ENCODE results near the gene PPFIA3. TPM values are rescaled to one million over a fixed set of nuclear protein-coding genes. Genes with fewer than 3 reads are reported as not detected.
A peak's percentile ranks its signal among the peaks of the same experiment; 100 is the strongest.

Gene PPFIA3
- total and polyA plus RNA-seq, 2 of the 4 experiments (the other 2 are of a cell fraction): 0.90 to 2.4 TPM

DNA sequence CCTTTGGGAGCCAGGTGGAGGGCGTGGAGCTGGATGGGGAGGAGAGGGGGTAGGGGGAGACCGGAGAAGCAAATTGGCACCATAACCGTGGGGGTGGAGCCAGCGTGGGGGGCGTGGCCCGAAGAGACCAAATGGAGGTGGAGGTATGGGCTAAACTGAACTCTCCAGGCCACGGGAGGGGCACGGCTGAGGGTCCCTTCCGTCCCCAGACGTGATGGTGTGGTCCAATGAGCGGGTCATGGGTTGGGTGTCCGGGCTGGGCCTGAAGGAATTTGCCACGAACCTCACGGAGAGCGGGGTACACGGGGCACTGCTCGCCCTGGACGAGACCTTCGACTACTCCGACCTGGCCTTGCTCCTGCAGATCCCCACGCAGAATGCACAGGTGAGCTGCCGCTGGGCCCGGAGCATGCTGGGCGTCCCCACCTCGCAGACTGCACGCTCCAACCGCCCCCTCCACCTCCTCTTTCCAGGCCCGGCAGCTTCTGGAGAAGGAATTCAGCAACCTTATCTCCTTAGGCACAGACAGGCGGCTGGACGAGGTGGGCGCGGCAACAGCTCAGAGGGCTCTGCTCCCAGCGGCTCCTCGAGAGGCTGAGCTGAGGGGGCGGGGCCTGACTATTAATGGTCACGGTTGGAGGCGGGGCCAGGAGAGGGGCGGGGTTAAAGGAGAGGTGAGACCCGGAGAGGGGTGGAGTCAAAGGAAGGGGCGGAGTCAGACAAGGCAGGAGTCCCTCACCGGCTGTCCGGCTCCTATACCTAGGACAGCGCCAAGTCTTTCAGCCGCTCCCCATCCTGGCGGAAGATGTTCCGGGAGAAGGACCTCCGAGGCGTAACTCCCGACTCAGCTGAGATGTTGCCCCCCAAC, 29.7 kb downstream of the PPFIA3 start:
- no TSS peak for BruUV-seq (replicated peaks)
- dilution Hi-C loops (cut with HindIII; ENCODE audit: low sequenced_read_pairs, unreplicated experiment): no loop called here
- TF ChIP-seq SMC3 (IDR thresholded peaks at IDR 0.05; ENCODE audit: low read depth, low read length) (no peak), MAFK (IDR thresholded peaks at IDR 0.05; ENCODE audit: low read depth, low read length) (no peak), CTCF (conservative IDR thresholded peaks at IDR 0.05; ENCODE audit: low read depth, low read length) (no peak), MAZ (IDR thresholded peaks at IDR 0.05; ENCODE audit: borderline replicate concordance, low read depth, low read length) (no peak), FOS (IDR thresholded peaks at IDR 0.05; ENCODE audit: low read depth, low read length) (no peak), BHLHE40 (IDR thresholded peaks at IDR 0.05; ENCODE audit: low read depth, low read length) (no peak), POLR2A (IDR thresholded peaks at IDR 0.05; ENCODE audit: low read depth, low read length) (no peak), RFX5 (IDR thresholded peaks at IDR 0.05; ENCODE audit: low read depth, low read length) (no peak), USF2 (IDR thresholded peaks at IDR 0.05; ENCODE audit: low read depth, low read length) (no peak), CEBPB (IDR thresholded peaks at IDR 0.05; ENCODE audit: low read depth, low read length) (no peak), ELK1 (IDR thresholded peaks at IDR 0.05; ENCODE audit: borderline replicate concordance, low read depth, low read length) (no peak), CHD1 (IDR thresholded peaks at IDR 0.05; ENCODE audit: low read depth, low read length) (no peak), NFE2L2 (IDR thresholded peaks at IDR 0.05; ENCODE audit: low read depth, low read length) (no peak), MXI1 (IDR thresholded peaks at IDR 0.05; ENCODE audit: borderline replicate concordance, low read depth, low read length) (no peak)

More for the DNA sequence above, 29.7 kb downstream of the PPFIA3 start:
- H3K9me1 ChIP-seq (ENCODE audit: insufficient read depth, low read length): no peaks in the 10 kb centered on the region
- no peak overlapping the region for H3K56ac ChIP-seq (ENCODE audit: extremely low read depth, insufficient read depth, low read length)
- POLR2A ChIA-PET (ENCODE audit: unreplicated experiment): no interaction called here
- H4K5ac ChIP-seq (ENCODE audit: low read depth, low read length): 0 out of 2 replicates have a peak overlapping the region, but pooled peaks have one; percentile 3
- no peak overlapping the region for H3K27ac ChIP-seq (ENCODE audit: insufficient read depth, low read length)
- peak overlapping the region; percentile 98 for H2AFZ ChIP-seq (replicated peaks; ENCODE audit: low read length, poor library complexity)
- no peak overlapping the region; the same call in 1 of the 2 replicates for H3K9ac ChIP-seq (ENCODE audit: low read depth, low read length)
- WGBS, 2 experiments (ENCODE audit: extremely low coverage in 2 of 2, insufficient read length in 1 of 2): 6% methylated on average over 11 of the region's 49 CpGs; no CpG with 5 or more reads in 1 of the 2 experiments
- peak overlapping the region; percentile 79 for H2AK9ac ChIP-seq (replicated peaks; ENCODE audit: low read depth, low read length, poor library complexity)
- CTCF ChIA-PET: interaction anchor here (2.0 kb wide), 1 partner anchor 51 kb away, joined by 6 read pairs; no protein-coding TSS in a partner anchor
- H3K36me3 ChIP-seq (ENCODE audit: control insufficient read depth, insufficient read depth, low read length): no peaks in the 10 kb centered on the region
- no peak overlapping the region for H2BK15ac ChIP-seq (ENCODE audit: low read depth, low read length)
- no peak overlapping the region for H2BK20ac ChIP-seq (ENCODE audit: low read depth, low read length)
- DNase-seq (peak; percentile 86), ATAC-seq (ENCODE audit: low read depth) (peak; percentile 83)
- peak overlapping the region in 1 of 2 experiments; percentile 54; a peak in 1 of 4 replicates for H4K8ac ChIP-seq (ENCODE audit: low read depth in 2 of 2, low read length in 2 of 2)
- intact Hi-C loops (cut with micrococcal nuclease) (loop anchor here (1.0 kb wide), 1 partner anchor 30 kb away; the partner anchor contains the start of genes C19orf73 and PPFIA3), in situ Hi-C loops (cut with MboI; ENCODE audit: low sequenced_read_pairs) (no loop called here)
- 0 out of 4 replicates have a peak, but pooled peaks cover 0 to 7% of the 10 kb centered on the region in 2 experiments for H3K79me1 ChIP-seq (ENCODE audit: low read depth in 1 of 2, low read length in 2 of 2)
- peak overlapping the region; percentile 53 for H3K4me3 ChIP-seq (ENCODE audit: insufficient read depth, low read depth, low read length)
- H4K91ac ChIP-seq (ENCODE audit: insufficient read depth, low read depth, low read length): no peak overlapping the region
- no peak overlapping the region for H2BK5ac ChIP-seq (ENCODE audit: low read depth, low read length, poor library complexity, severe bottlenecking)
- no peak overlapping the region; the same call in 1 of the 2 replicates for H2AK5ac ChIP-seq (ENCODE audit: low read depth, low read length)
- no peak overlapping the region for H3K18ac ChIP-seq (ENCODE audit: low read depth, low read length)
- H3K4me1 ChIP-seq (ENCODE audit: control insufficient read depth, insufficient read depth, low read length): peaks cover 12% of the 10 kb centered on the region
- H3K14ac ChIP-seq (replicated peaks; ENCODE audit: low read depth, low read length): no peak overlapping the region
- peak overlapping the region; percentile 69 for H3K4ac ChIP-seq (ENCODE audit: low read depth, low read length)
- H3K4me2 ChIP-seq (ENCODE audit: low read depth, low read length): peak overlapping the region; percentile 91
- H4K20me1 ChIP-seq (ENCODE audit: insufficient read depth, low read length): no peaks in the 10 kb centered on the region
- no peaks in the 10 kb centered on the region for H3K27me3 ChIP-seq (ENCODE audit: control insufficient read depth, insufficient read depth, low read length)
- H3K9me3 ChIP-seq (ENCODE audit: control insufficient read depth, insufficient read depth, low read length): no peaks in the 10 kb centered on the region
- H3K23ac ChIP-seq (ENCODE audit: low read depth, low read length): no peak overlapping the region
- no peak overlapping the region for H2BK120ac ChIP-seq (ENCODE audit: low read depth, low read length)
